K562 (cell line): Measurements from ENCODE around the gene PPP1R14D. TPM values are rescaled to one million over a fixed set of nuclear protein-coding genes. Genes with fewer than 3 reads are reported as not detected.

Experiments used
- ATAC-seq: fragments of 200-7000 bp; cut with Tn5 transposase; 3 replicates; pipeline ENCODE4 v1.9.1; 2020; ENCODE audit warnings: moderate library complexity
- BruUV-seq: library from RNA; stranded (reverse); fragments of 400-500 nt; replicated peaks from 2 replicates; lab custom pipeline; 2021; lab: Mats Ljungman, UMichigan
- CTCF ChIA-PET: fragments of 300-600 bp; formaldehyde crosslinking; extraction: SDS; loops from one replicate; lab custom pipeline; 2021; ENCODE audit warnings: low intra/inter-chr PET ratio; lab: Yijun Ruan, JAX
- POLR2A ChIA-PET: fragments of 300-600, 350-650 bp; sonication (Branson Sonifier 250); formaldehyde crosslinking; extraction: SDS; loops from one replicate; lab custom pipeline; 2021; ENCODE audit warnings: antibody characterized with exemption, inconsistent platforms; lab: Yijun Ruan, JAX
- DNase-seq, 4 experiments: peaks; one replicate each; pipeline versions ENCODE4 v3.0.0 to v3.0.0-alpha.2; 2011 to 2018; ENCODE audit warnings: low spot score in 3 of 4, mixed read lengths in 3 of 4; ENCODE audit errors: extremely low read depth in 1 of 4
- FAIRE-seq: peaks from 2 replicates; lab custom pipeline; 2011; peaks lifted over from hg19 to GRCh38; lab: Jason Lieb, UNC
- H2AFZ ChIP-seq: 2 replicates; pipeline ENCODE4 v1.6.0; 2011; ENCODE audit warnings: low read depth, low read length, control low read depth, inconsistent platforms
- H3K27ac ChIP-seq: fragments of 200-600 bp; 3 replicates; pipeline ENCODE4 v1.8.0; 2011; ENCODE audit warnings: low read depth, mild to moderate bottlenecking, control low read depth, inconsistent platforms, low read length, moderate library complexity, mixed read lengths; ENCODE audit errors: extremely low read depth
- H3K27me3 ChIP-seq, 2 experiments: fragments of 300-600 bp in 1 of 2; 2 replicates in 1 of 2; 3 replicates in 1 of 2; pipeline versions ENCODE4 v1.6.0 to v1.8.0; 2011; ENCODE audit warnings: inconsistent platforms in 2 of 2, low read length in 2 of 2, mild to moderate bottlenecking in 1 of 2, mixed read lengths in 1 of 2, moderate library complexity in 1 of 2; ENCODE audit not compliant: control insufficient read depth in 2 of 2, insufficient read depth in 2 of 2
- H3K36me3 ChIP-seq: fragments of 300-600 bp; 3 replicates; pipeline ENCODE4 v1.8.0; 2011; ENCODE audit warnings: mild to moderate bottlenecking, low read length, inconsistent platforms; ENCODE audit not compliant: control insufficient read depth, insufficient read depth
- H3K4me1 ChIP-seq, 2 experiments: fragments of 200-600 bp in 1 of 2; replicated peaks in 1 of 2; 2 replicates in 1 of 2; 3 replicates in 1 of 2; pipeline versions ENCODE4 v1.5.1 to v1.8.0; 2011; ENCODE audit warnings: inconsistent platforms in 2 of 2, low read length in 2 of 2, mild to moderate bottlenecking in 1 of 2, mixed read lengths in 1 of 2, moderate library complexity in 1 of 2; ENCODE audit not compliant: control insufficient read depth in 2 of 2, insufficient read depth in 2 of 2
- H3K4me2 ChIP-seq: 2 replicates; pipeline ENCODE4 v1.6.1; 2011; ENCODE audit warnings: low read length, control low read depth, inconsistent platforms, mixed read lengths; ENCODE audit not compliant: insufficient read depth
- H3K4me3 ChIP-seq: fragments of 200-600 bp; sonication (generic), shearing (Covaris generic); 2 replicates; pipeline ENCODE4 v1.5.1; 2016; ENCODE audit warnings: control low read depth, inconsistent platforms
- H3K79me2 ChIP-seq: fragments of 200-600 bp; 3 replicates; pipeline ENCODE4 v1.8.0; 2011; ENCODE audit warnings: low read length, inconsistent platforms; ENCODE audit not compliant: control insufficient read depth, insufficient read depth
- H3K9ac ChIP-seq, 2 experiments: 2 replicates each; pipeline versions ENCODE4 v1.6.0 to v1.6.1; 2011; ENCODE audit warnings: low read depth in 2 of 2, low read length in 2 of 2, control low read depth in 1 of 2, inconsistent platforms in 1 of 2, mild to moderate bottlenecking in 1 of 2, mixed read lengths in 1 of 2; ENCODE audit not compliant: insufficient read depth in 1 of 2
- H3K9me1 ChIP-seq: one replicate; pipeline ENCODE4 v1.6.0; 2011; ENCODE audit warnings: inconsistent platforms, mild to moderate bottlenecking, low read length, moderate library complexity; ENCODE audit not compliant: control insufficient read depth, insufficient read depth
- H3K9me3 ChIP-seq: replicated peaks from 2 replicates; pipeline ENCODE4 v1.5.1; 2011; ENCODE audit warnings: low read depth, low read length, inconsistent platforms; ENCODE audit not compliant: control insufficient read depth, insufficient read depth
- H4K20me1 ChIP-seq: replicated peaks from 2 replicates; pipeline ENCODE4 v1.6.1; 2011; ENCODE audit warnings: low read length, inconsistent platforms, mixed read lengths; ENCODE audit not compliant: control insufficient read depth, insufficient read depth
- ATF2 ChIP-seq: sonication (generic); formaldehyde crosslinking; IDR thresholded peaks from 2 replicates; pipeline ENCODE4 v1.8.1; 2022; ENCODE audit warnings: missing genetic modification reagents
- CAMTA2 ChIP-seq: fragments of 250-450 bp; sonication (Bioruptor Pico); conservative IDR thresholded peaks from 2 replicates; pipeline ENCODE4 v1.5.1; 2022
- CREBBP ChIP-seq: IDR thresholded peaks from one replicate; pipeline ENCODE4 v1.6.1; 2012; ENCODE audit warnings: low read depth, mild to moderate bottlenecking, control low read depth, inconsistent platforms, low read length
- EHMT2 ChIP-seq: fragments of 450-650 bp; IDR thresholded peaks from 2 replicates; pipeline ENCODE4 v1.6.1; 2018; ENCODE audit warnings: antibody characterized with exemption
- ELF4 ChIP-seq: fragments of 450-650 bp; formaldehyde crosslinking; IDR thresholded peaks from 2 replicates; pipeline ENCODE4 v1.4.0; 2022; ENCODE audit warnings: missing genetic modification characterization
- FOXO4 ChIP-seq: fragments of 450-650 bp; formaldehyde crosslinking; IDR thresholded peaks from 2 replicates; pipeline ENCODE4 v1.4.0; 2020; ENCODE audit warnings: mild to moderate bottlenecking, moderate library complexity
- GABPB2 ChIP-seq: fragments of 250-450 bp; sonication (Bioruptor Pico); conservative IDR thresholded peaks from 2 replicates; pipeline ENCODE4 v1.5.1; 2021; ENCODE audit warnings: mild to moderate bottlenecking
- HDAC1 ChIP-seq, 2 experiments: fragments of 450-650 bp; IDR thresholded peaks; 2 replicates each; pipeline ENCODE4 v1.6.1; 2016 to 2017; ENCODE audit warnings: inconsistent platforms in 1 of 2, mild to moderate bottlenecking in 1 of 2, moderate library complexity in 1 of 2
- HNRNPL ChIP-seq: fragments of 200-400 bp; formaldehyde crosslinking; IDR thresholded peaks from 2 replicates; pipeline ENCODE4 v1.6.1; 2017; ENCODE audit warnings: low read depth, mild to moderate bottlenecking, low read length
- IRF2 ChIP-seq: sonication (generic); formaldehyde crosslinking; IDR thresholded peaks from 2 replicates; pipeline ENCODE4 v1.8.1; 2022; ENCODE audit warnings: mild to moderate bottlenecking, missing genetic modification reagents
- RAD21 ChIP-seq, 2 experiments: fragments of 250-450 bp in 1 of 2; fragments of 450-650 bp in 1 of 2; sonication (Bioruptor Pico) in 1 of 2; formaldehyde crosslinking in 1 of 2; IDR thresholded peaks in 1 of 2; conservative IDR thresholded peaks in 1 of 2; 2 replicates each; pipeline versions ENCODE4 v1.4.0 to v1.8.0; 2020 to 2022; ENCODE audit warnings: mild to moderate bottlenecking in 2 of 2, moderate library complexity in 1 of 2
- RBM39 ChIP-seq: fragments of 200-400 bp; formaldehyde crosslinking; optimal IDR thresholded peaks from 2 replicates; pipeline ENCODE3; 2018; ENCODE audit warnings: low read depth, low read length
- TCF15 ChIP-seq: fragments of 250-450 bp; sonication (Bioruptor Pico); IDR thresholded peaks from 2 replicates; pipeline ENCODE4 v1.8.0; 2022; ENCODE audit warnings: moderate library complexity, mild to moderate bottlenecking, inconsistent platforms
- TCF3 ChIP-seq: sonication (generic); formaldehyde crosslinking; IDR thresholded peaks from 2 replicates; pipeline ENCODE4 v1.4.0; 2020; ENCODE audit warnings: mild to moderate bottlenecking, missing genetic modification reagents
- ZKSCAN1 ChIP-seq: fragments of 150-350 bp; IDR thresholded peaks from 2 replicates; pipeline ENCODE4 v1.6.1; 2016; ENCODE audit warnings: low read depth, low read length
- WGBS: fragments of 100-300 bp; shearing (Covaris generic); methylation state at CpG from one replicate; pipeline ENCODE4 v1.1.6; 2016; ENCODE audit warnings: low coverage, mixed read lengths; ENCODE audit not compliant: insufficient coverage; ENCODE audit errors: missing lambda C conversion rate; 5-methylcytosine and 5-hydroxymethylcytosine counted together
- in situ Hi-C: fragments of 300-500 bp; cut with MboI; formaldehyde crosslinking; loops from 4 replicates; pipeline ENCODE4 v1.15.0; 2018; ENCODE audit warnings: inconsistent platforms, mixed read lengths
- intact Hi-C: fragments of 100-400 bp; cut with micrococcal nuclease; formaldehyde crosslinking; loops from 2 replicates; pipeline ENCODE4 v1.14.2; 2022
- polyA plus RNA-seq, 8 experiments: library from polyadenylated mRNA; depleted of rRNA in 4 of 8; stranded (reverse) in 5 of 8; unstranded in 3 of 8; fragments of >200 nt; fragmentation: Nextera tagmentation in 2 of 8; fragmentation: Illumina TruSeq in 1 of 8; extraction: Ambion mirVana in 2 of 8; extraction: Trizol in 1 of 8; gene quantifications; 2 replicates each; pipeline versions ENCODE4 v1.2.1 to v1.2.3, GENCODE V29; 2011 to 2014; ENCODE audit warnings: inconsistent platforms in 1 of 8, missing spikeins in 1 of 8
- total RNA-seq, 7 experiments: library from RNA; depleted of rRNA in 6 of 7; stranded (reverse); fragments of >200 nt in 6 of 7; fragmentation: Illumina TruSeq in 2 of 7; extraction: Trizol in 2 of 7; gene quantifications; 2 replicates each; pipeline versions ENCODE4 v1.2.1 to v1.2.3, GENCODE V29; 2011 to 2021; ENCODE audit warnings: low replicate concordance in 1 of 7

PPP1R14D gene
- total and polyA plus RNA-seq, 9 of the 15 experiments (the other 6 are each of a cell fraction or from before 2014, with no cell fraction given), result 0.11 to 0.18 TPM; not detected in 7

- FAIRE-seq (no peak), ATAC-seq (peak; percentile 68), DNase-seq (peak; percentile 51 to 86 (median 72))
- peak within 1 kb of the TSS; percentile 52 for H3K4me3 ChIP-seq
- no peaks in the 10 kb centered on the region for H3K79me2 ChIP-seq
- no peaks in the 10 kb centered on the region for H3K36me3 ChIP-seq
- H4K20me1 ChIP-seq, result no peaks in the 10 kb centered on the region
- WGBS, result 18% methylated on average over 35 of the region's 89 CpGs
- ChIA-PET CTCF (no interaction called here), POLR2A (interaction anchor here (0.6 to 1.5 kb wide), 7 partner anchors 9 to 733 kb away, joined by 3 to 5 read pairs (median 3); no protein-coding TSS in a partner anchor)
- H2AFZ ChIP-seq, result peak within 1 kb of the TSS; percentile 91
- H3K4me1 ChIP-seq, result peaks cover 29 to 41% of the 10 kb centered on the region in 2 experiments
- peak within 1 kb of the TSS; percentile 77 for H3K4me2 ChIP-seq
- H3K27me3 ChIP-seq, result no peaks in the 10 kb centered on the region
- no peaks in the 10 kb centered on the region for H3K9me3 ChIP-seq
- H3K9ac ChIP-seq, result peak within 1 kb of the TSS; percentile 36 to 86; a peak in 3 of 4 replicates
- BruUV-seq, result no TSS peak
- in situ Hi-C loops (no loop called here), intact Hi-C loops (no loop called here)
- H3K27ac ChIP-seq, result no peak within 1 kb of the TSS
- no peaks in the 10 kb centered on the region for H3K9me1 ChIP-seq
- TF ChIP-seq FOXO4 (CRISPR knock-in tag) (no peak), GABPB2 (CRISPR knock-in tag) (no peak), RAD21 (CRISPR knock-in tag; conservative IDR thresholded peaks at IDR 0.05 in 1 of 2, IDR thresholded peaks at IDR 0.05 in 1 of 2) (no peak), ELF4 (CRISPR knock-in tag) (no peak), TCF3 (CRISPR knock-in tag) (no peak), TCF15 (CRISPR knock-in tag) (no peak), IRF2 (CRISPR knock-in tag) (no peak), CREBBP (no peak), RBM39 (no peak), HDAC1 (IDR thresholded peaks at IDR 0.05) (no peak), ZKSCAN1 (no peak), EHMT2 (no peak), HNRNPL (0 out of 2 replicates have a peak, but pooled peaks have one; percentile 11), CAMTA2 (no peak), ATF2 (CRISPR knock-in tag) (no peak)
Observed at GRCh38 chr15:40843885-40844695, 15.6 kb upstream of the PPP1R14D start, which contains the start of gene SPINT1. Gene SPINT1 (plus strand): TSS chr15:40844048. CDS start chr15:40844555, 507 bp downstream.
